ENCODE measurements around the gene KCNQ1.

GRCh38 chr11:2507212-2507901 is 62.5 kb downstream of the KCNQ1 start:
- TF ChIP-seq CTCF (IDR thresholded peaks at IDR 0.05; ENCODE audit: borderline replicate concordance, extremely low read depth, low read length, poor library complexity, severe bottlenecking) (no peak), EZH2 (IDR thresholded peaks at IDR 0.05; ENCODE audit: borderline replicate concordance, low read depth, low read length, severe bottlenecking) (no peak)
